IPS-20b (cell line): Measurements from ENCODE around the gene SELPLG.

Source experiments
- H3K27ac ChIP-seq: one replicate; pipeline ENCODE4 v1.5.1; 2013; ENCODE audit warnings: low read length
- H3K27me3 ChIP-seq: 2 replicates; pipeline ENCODE4 v1.6.1; 2013; ENCODE audit warnings: mild to moderate bottlenecking, low read length, inconsistent platforms; ENCODE audit not compliant: insufficient read depth
- H3K36me3 ChIP-seq: 2 replicates; pipeline ENCODE4 v1.6.1; 2013; ENCODE audit warnings: low read depth, mild to moderate bottlenecking, inconsistent platforms, low read length, moderate library complexity; ENCODE audit not compliant: insufficient read depth
- H3K4me1 ChIP-seq: 2 replicates; pipeline ENCODE4 v1.6.1; 2013; ENCODE audit warnings: mild to moderate bottlenecking, control low read depth, inconsistent platforms, low read length, moderate library complexity; ENCODE audit not compliant: insufficient read depth
- H3K4me3 ChIP-seq: 2 replicates; pipeline ENCODE4 v1.5.1; 2013; ENCODE audit warnings: mild to moderate bottlenecking, low read length, inconsistent platforms
- H3K9ac ChIP-seq: 2 replicates; pipeline ENCODE4 v1.6.1; 2013; ENCODE audit warnings: low read depth, mild to moderate bottlenecking, inconsistent platforms, low read length, moderate library complexity
- H3K9me3 ChIP-seq: 2 replicates; pipeline ENCODE4 v1.6.1; 2013; ENCODE audit warnings: mild to moderate bottlenecking, low read depth, low read length, inconsistent platforms; ENCODE audit not compliant: insufficient read depth

SELPLG gene

DNA sequence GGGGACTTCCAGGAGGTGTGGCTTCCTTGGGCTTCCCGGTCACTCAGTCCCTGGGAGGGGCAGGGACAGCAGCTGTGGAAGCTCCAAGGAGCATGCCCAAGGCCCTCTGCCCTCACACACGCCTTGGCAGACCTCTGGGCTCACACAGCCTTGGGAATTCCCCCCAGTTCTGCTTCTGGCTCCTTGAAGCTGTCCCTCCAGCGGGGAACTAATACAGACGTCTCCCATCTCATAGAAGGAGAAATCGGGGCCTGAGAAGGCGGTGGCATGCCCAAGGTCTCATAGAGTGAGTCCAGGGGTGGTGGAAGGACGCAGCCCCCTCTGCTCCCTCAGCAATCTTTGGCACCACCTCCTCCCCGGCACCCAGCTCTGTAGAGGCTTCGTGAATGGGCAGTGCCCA lies 20.1 kb downstream of the SELPLG start:
- Histone ChIP-seq H3K27me3 (no peaks in the 10 kb centered on the region), H3K4me1 (no peaks in the 10 kb centered on the region; the same call in 1 of the 2 replicates), H3K9me3 (no peaks in the 10 kb centered on the region; the same call in 1 of the 2 replicates), H3K9ac (no peak overlapping the region), H3K27ac (no peak overlapping the region), H3K4me3 (no peak overlapping the region), H3K36me3 (no peaks in the 10 kb centered on the region)

GRCh38 chr12:108612788-108613282 lies 20.9 kb downstream of the SELPLG start:
- H3K9ac ChIP-seq, result no peak overlapping the region
- no peaks in the 10 kb centered on the region for H3K36me3 ChIP-seq
- H3K4me1 ChIP-seq, result no peaks in the 10 kb centered on the region; the same call in 1 of the 2 replicates
- H3K9me3 ChIP-seq, result no peaks in the 10 kb centered on the region; the same call in 1 of the 2 replicates
- H3K4me3 ChIP-seq, result no peak overlapping the region
- H3K27ac ChIP-seq, result no peak overlapping the region
- no peaks in the 10 kb centered on the region for H3K27me3 ChIP-seq

DNA sequence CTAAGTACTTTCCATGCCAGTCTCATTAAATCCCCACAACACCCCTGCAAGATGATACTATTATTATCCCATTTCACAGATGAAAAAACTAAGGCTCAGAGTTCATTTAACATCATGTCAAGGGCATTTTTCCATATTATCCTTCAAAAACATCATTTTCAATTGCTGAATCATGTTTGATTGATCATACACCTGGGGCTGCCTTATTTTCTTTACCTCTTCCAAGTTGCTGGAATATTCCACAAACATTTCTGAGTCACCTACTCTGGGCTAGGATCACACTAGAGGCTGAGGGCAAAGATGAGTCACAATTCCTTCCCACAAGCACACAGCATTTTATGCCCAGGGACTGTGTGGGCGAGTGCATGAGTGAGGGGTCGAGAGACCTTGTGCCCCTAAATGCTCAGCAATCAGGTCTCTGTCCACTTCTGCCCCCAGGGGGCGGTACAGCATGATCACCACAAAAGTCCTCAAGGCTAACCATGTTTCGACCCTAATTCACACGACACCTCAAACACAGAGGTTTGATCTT lies 21.7 kb downstream of the SELPLG start:
- Histone ChIP-seq H3K4me1 (no peaks in the 10 kb centered on the region; the same call in 1 of the 2 replicates), H3K27me3 (no peaks in the 10 kb centered on the region), H3K27ac (no peak overlapping the region)

GRCh38 chr12:108610856-108611605 lies 22.7 kb downstream of the SELPLG start:
- no peak overlapping the region for H3K4me3 ChIP-seq
- no peaks in the 10 kb centered on the region; the same call in 1 of the 2 replicates for H3K9me3 ChIP-seq
- H3K27ac ChIP-seq, result no peak overlapping the region
- no peaks in the 10 kb centered on the region; the same call in 1 of the 2 replicates for H3K4me1 ChIP-seq
- H3K36me3 ChIP-seq, result no peaks in the 10 kb centered on the region
- no peak overlapping the region for H3K9ac ChIP-seq
- H3K27me3 ChIP-seq, result no peaks in the 10 kb centered on the region

More for the DNA sequence above, 21.7 kb downstream of the SELPLG start:
- H3K4me3 ChIP-seq, result no peak overlapping the region
- H3K36me3 ChIP-seq, result no peaks in the 10 kb centered on the region
- H3K9me3 ChIP-seq, result no peaks in the 10 kb centered on the region; the same call in 1 of the 2 replicates
- no peak overlapping the region for H3K9ac ChIP-seq

- Histone ChIP-seq H3K4me3 (no peak overlapping the region), H3K9me3 (no peaks in the 10 kb centered on the region), H3K4me1 (no peaks in the 10 kb centered on the region; the same call in 1 of the 2 replicates), H3K9ac (no peak overlapping the region), H3K27me3 (no peaks in the 10 kb centered on the region), H3K27ac (no peak overlapping the region), H3K36me3 (no peaks in the 10 kb centered on the region)
Observed at GRCh38 chr12:108610336-108610815, 23.3 kb downstream of the SELPLG start.

DNA sequence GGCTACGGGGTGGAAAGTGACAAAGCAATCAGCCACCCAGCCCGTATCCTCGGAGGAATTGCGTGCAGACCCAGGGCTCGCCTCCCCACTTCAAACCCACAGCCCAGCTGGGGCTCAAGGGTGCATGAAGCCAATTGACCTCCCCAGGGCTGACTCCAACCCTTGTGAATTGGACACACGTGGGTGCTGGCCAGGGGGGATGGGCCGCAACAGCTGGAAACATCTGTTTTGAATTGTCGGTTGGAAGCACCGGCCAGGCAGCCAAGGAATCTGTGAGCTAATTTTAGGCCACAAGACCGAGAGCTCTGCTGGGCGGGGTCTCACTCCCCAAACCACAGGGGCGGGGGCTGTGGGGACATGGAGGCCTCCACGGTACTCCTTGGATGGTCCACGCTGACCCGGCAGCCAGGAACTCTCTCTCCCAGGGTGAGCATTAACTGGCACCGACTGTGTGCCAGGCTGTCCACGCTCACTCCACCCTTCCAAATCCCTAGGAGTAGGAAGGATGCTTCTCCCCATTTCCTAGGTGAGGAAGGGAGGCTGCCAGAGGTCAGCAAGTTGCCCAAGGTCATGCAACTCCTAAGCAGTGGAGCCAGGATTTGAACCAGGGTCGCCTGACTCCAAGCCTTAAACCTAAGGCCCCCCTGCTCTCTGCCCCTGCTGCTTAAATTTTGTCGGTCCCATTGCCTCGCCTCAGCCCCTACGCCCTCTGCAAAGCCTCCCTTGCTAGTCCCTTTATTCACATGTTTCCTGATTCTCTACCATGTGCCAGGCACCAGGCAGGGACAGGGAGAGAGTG lies 24.0 kb downstream of the SELPLG start:
- H3K27ac ChIP-seq, result no peak overlapping the region
- no peaks in the 10 kb centered on the region for H3K36me3 ChIP-seq
- H3K27me3 ChIP-seq, result no peaks in the 10 kb centered on the region
- no peak overlapping the region for H3K9ac ChIP-seq
- no peaks in the 10 kb centered on the region; the same call in 1 of the 2 replicates for H3K4me1 ChIP-seq
- H3K4me3 ChIP-seq, result no peak overlapping the region
- no peaks in the 10 kb centered on the region for H3K9me3 ChIP-seq

GRCh38 chr12:108608616-108609015 lies 25.1 kb downstream of the SELPLG start:
- H3K9ac ChIP-seq, result no peak overlapping the region
- no peaks in the 10 kb centered on the region for H3K27me3 ChIP-seq
- H3K4me1 ChIP-seq, result no peaks in the 10 kb centered on the region; the same call in 1 of the 2 replicates
- H3K4me3 ChIP-seq, result no peak overlapping the region
- no peak overlapping the region for H3K27ac ChIP-seq
- no peaks in the 10 kb centered on the region for H3K9me3 ChIP-seq
- no peaks in the 10 kb centered on the region for H3K36me3 ChIP-seq

- Histone ChIP-seq H3K27ac (no peak overlapping the region), H3K9me3 (no peaks in the 10 kb centered on the region), H3K4me1 (no peaks in the 10 kb centered on the region; the same call in 1 of the 2 replicates), H3K9ac (no peak overlapping the region), H3K4me3 (no peak overlapping the region), H3K27me3 (no peaks in the 10 kb centered on the region), H3K36me3 (no peaks in the 10 kb centered on the region)
Observed at GRCh38 chr12:108607981-108608600, 25.6 kb downstream of the SELPLG start.

DNA sequence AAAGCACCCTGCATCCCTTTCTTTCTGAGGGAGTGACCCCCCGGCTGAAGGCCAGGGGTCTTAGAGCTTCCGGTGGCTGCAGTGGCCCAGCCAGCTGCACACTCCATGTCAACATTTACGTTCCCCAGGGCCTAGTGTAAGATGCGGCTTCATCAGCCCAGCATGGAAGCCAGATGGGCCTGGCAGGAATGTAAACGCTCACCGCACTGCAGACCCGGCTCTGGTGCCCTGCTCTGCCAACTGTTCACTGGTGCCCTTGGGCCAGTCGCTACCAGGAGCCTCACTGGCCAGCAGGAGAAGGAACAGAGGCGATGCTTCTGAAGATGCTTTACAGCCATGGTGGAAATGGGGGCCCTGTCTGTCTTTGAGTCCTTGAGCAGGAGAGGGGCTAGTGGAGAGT lies 27.2 kb downstream of the SELPLG start:
- no peaks in the 10 kb centered on the region; the same call in 1 of the 2 replicates for H3K4me1 ChIP-seq
- no peak overlapping the region for H3K9ac ChIP-seq
- H3K4me3 ChIP-seq, result no peak overlapping the region
- no peaks in the 10 kb centered on the region for H3K27me3 ChIP-seq
- H3K36me3 ChIP-seq, result no peaks in the 10 kb centered on the region
- H3K9me3 ChIP-seq, result no peaks in the 10 kb centered on the region
- no peak overlapping the region for H3K27ac ChIP-seq

GRCh38 chr12:108605690-108606406 lies 27.8 kb downstream of the SELPLG start:
- no peak overlapping the region for H3K27ac ChIP-seq
- no peak overlapping the region for H3K9ac ChIP-seq
- no peak overlapping the region for H3K4me3 ChIP-seq

More at GRCh38 chr12:108605690-108606406, 27.8 kb downstream of the SELPLG start:
- Histone ChIP-seq H3K27me3 (no peaks in the 10 kb centered on the region), H3K36me3 (no peaks in the 10 kb centered on the region), H3K4me1 (no peaks in the 10 kb centered on the region; the same call in 1 of the 2 replicates), H3K9me3 (no peaks in the 10 kb centered on the region)
